Hepatocyte (in vitro differentiated cells): ENCODE results near the gene NPFF. TPM values are rescaled to one million over a fixed set of nuclear protein-coding genes. Genes with fewer than 3 reads are reported as not detected.

Experiments
- DNase-seq: peaks from one replicate; pipeline ENCODE4 v3.0.0-alpha.2; 2016; ENCODE audit warnings: low spot score
- H2AFZ ChIP-seq: fragments of 200-600 bp; sonication (generic); 2 replicates; pipeline ENCODE4 v1.6.0; 2016; ENCODE audit warnings: antibody characterized with exemption, mild to moderate bottlenecking
- H3K27ac ChIP-seq: fragments of 200-600 bp; sonication (generic); 2 replicates; pipeline ENCODE4 v1.5.1; 2016; ENCODE audit warnings: mild to moderate bottlenecking
- H3K27me3 ChIP-seq: fragments of 200-600 bp; sonication (generic); 2 replicates; pipeline ENCODE4 v1.6.1; 2016
- H3K36me3 ChIP-seq: fragments of 200-600 bp; sonication (generic); replicated peaks from 2 replicates; pipeline ENCODE4 v1.5.1; 2016; ENCODE audit warnings: low read depth; ENCODE audit not compliant: insufficient read depth
- H3K4me1 ChIP-seq: fragments of 200-600 bp; sonication (generic); 2 replicates; pipeline ENCODE4 v1.5.1; 2016; ENCODE audit warnings: mild to moderate bottlenecking, moderate library complexity; ENCODE audit not compliant: insufficient read depth
- H3K4me2 ChIP-seq: fragments of 200-600 bp; sonication (generic); 2 replicates; pipeline ENCODE4 v1.6.0; 2016
- H3K4me3 ChIP-seq: fragments of 200-600 bp; sonication (generic); 2 replicates; pipeline ENCODE4 v1.5.1; 2016; ENCODE audit warnings: mild to moderate bottlenecking
- H3K79me2 ChIP-seq: fragments of 200-600 bp; sonication (generic); 2 replicates; pipeline ENCODE4 v1.6.0; 2017; ENCODE audit warnings: mild to moderate bottlenecking
- H3K9me2 ChIP-seq: fragments of 200-600 bp; sonication (generic); replicated peaks from 2 replicates; pipeline ENCODE4 v1.6.0; 2017; ENCODE audit warnings: mild to moderate bottlenecking; ENCODE audit not compliant: insufficient read depth
- H3K9me3 ChIP-seq: fragments of 200-600 bp; sonication (generic); 2 replicates; pipeline ENCODE4 v1.5.1; 2016; ENCODE audit warnings: low read depth, mild to moderate bottlenecking
- H4K20me1 ChIP-seq: fragments of 200-600 bp; sonication (generic); 2 replicates; pipeline ENCODE4 v1.6.0; 2016; ENCODE audit warnings: mild to moderate bottlenecking; ENCODE audit not compliant: insufficient read depth, poor library complexity, severe bottlenecking
- EZH2 ChIP-seq: fragments of 200-600 bp; sonication (generic); IDR thresholded peaks from 2 replicates; pipeline ENCODE4 v1.6.1; 2016; ENCODE audit warnings: antibody characterized with exemption, mild to moderate bottlenecking, borderline replicate concordance
- EZH2phosphoT487 ChIP-seq: fragments of 200-600 bp; sonication (generic); IDR thresholded peaks from one replicate; pipeline ENCODE4 v1.6.1; 2018; ENCODE audit warnings: antibody characterized with exemption, mild to moderate bottlenecking, low read depth, moderate library complexity; ENCODE audit not compliant: unreplicated experiment, severe bottlenecking
- WGBS: methylation state at CpG from one replicate; pipeline ENCODE4 v1.1.6; 2016; ENCODE audit warnings: low lambda C conversion rate; ENCODE audit errors: missing lambda C conversion rate; 5-methylcytosine and 5-hydroxymethylcytosine counted together
- polyA plus RNA-seq: library from polyadenylated mRNA; unstranded; fragments of >200 nt; fragmentation: Nextera tagmentation; extraction: Ambion mirVana; gene quantifications from 2 replicates; pipeline ENCODE4 v1.2.1, GENCODE V29; 2016
- total RNA-seq: library from RNA; depleted of rRNA; stranded (reverse); fragments of >200 nt; gene quantifications from 2 replicates; pipeline ENCODE4 v1.2.3, GENCODE V29; 2014
- TF ChIP-seq, protein P1 (sequence below): fragments of 200-600 bp; sonication (generic); IDR thresholded peaks from 2 replicates; pipeline ENCODE4 v1.5.1; 2016; ENCODE audit warnings: antibody characterized with exemption, mild to moderate bottlenecking; ENCODE audit not compliant: poor library complexity

The NPFF gene
- total and polyA plus RNA-seq, 2 experiments from 2014 or later = 0.77 TPM; not detected in 1

DNA sequence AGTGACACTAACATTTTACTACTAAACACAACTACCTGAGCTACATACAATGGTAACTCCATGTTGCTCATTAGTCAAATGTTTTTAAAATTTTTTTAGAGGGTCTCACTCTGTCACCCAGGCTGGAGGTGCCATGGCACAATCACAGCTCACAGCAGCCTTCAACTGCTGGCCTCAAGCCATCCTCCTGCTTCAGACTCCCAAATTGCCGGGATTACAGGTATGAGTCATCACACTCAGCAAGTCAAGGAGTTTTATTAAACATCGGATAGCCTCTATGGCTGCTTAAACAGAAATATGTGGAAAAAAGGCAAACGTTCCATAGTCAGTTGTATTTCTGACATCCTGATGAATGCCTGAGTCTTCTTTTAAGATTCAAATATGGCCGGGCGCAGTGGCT is 11.1 kb upstream of the NPFF start:
- Histone ChIP-seq H3K4me3 (no peak overlapping the region), H3K9me2 (no peaks in the 10 kb centered on the region), H3K27me3 (no peaks in the 10 kb centered on the region), H3K27ac (no peak overlapping the region), H2AFZ (no peak overlapping the region), H3K4me2 (no peak overlapping the region), H3K79me2 (no peaks in the 10 kb centered on the region), H4K20me1 (no peaks in the 10 kb centered on the region), H3K9me3 (no peaks in the 10 kb centered on the region), H3K36me3 (no peaks in the 10 kb centered on the region), H3K4me1 (no peaks in the 10 kb centered on the region)
- 91% methylated on average over 5 of the region's 5 CpGs for WGBS
- no peak for DNase-seq
- TF ChIP-seq EZH2phosphoT487 = no peak
- TF ChIP-seq, protein P1, sequence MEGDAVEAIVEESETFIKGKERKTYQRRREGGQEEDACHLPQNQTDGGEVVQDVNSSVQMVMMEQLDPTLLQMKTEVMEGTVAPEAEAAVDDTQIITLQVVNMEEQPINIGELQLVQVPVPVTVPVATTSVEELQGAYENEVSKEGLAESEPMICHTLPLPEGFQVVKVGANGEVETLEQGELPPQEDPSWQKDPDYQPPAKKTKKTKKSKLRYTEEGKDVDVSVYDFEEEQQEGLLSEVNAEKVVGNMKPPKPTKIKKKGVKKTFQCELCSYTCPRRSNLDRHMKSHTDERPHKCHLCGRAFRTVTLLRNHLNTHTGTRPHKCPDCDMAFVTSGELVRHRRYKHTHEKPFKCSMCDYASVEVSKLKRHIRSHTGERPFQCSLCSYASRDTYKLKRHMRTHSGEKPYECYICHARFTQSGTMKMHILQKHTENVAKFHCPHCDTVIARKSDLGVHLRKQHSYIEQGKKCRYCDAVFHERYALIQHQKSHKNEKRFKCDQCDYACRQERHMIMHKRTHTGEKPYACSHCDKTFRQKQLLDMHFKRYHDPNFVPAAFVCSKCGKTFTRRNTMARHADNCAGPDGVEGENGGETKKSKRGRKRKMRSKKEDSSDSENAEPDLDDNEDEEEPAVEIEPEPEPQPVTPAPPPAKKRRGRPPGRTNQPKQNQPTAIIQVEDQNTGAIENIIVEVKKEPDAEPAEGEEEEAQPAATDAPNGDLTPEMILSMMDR = no peak
- no peak for TF ChIP-seq EZH2

DNA sequence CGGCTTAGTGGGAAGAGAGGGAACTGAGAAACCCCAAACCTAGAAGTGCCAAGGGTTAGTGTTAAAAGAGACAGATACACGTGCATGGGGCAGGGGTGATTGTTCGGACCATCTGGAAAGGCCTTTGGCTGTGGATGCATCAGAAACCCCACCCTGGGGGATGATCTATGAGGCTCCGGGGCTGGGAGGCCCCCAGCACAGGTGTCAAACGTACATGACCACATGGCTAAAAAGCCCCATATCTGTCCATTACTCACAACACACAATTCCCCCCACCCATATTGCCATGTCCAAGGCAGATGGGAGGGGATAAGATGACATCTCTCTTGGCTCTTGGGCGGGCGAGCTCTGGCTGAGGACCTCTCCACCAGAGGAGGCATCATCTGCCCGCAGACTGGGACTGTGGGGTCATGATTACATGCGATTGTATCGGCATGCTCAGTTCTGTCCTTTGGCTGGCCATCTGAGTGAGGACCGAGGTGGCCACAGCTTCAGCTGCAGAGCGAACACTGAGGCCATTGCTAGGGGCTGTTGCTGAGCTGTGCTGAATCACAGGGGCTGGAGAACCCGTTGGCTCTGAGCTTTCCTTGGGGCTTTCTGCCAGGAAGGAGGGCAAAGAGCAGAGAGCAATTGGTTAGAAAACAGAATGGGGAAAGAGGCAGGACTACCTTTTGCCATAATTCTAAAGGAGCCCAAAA is 9.6 kb upstream of the NPFF start:
- H3K4me3 ChIP-seq = no peak overlapping the region
- no peaks in the 10 kb centered on the region for H4K20me1 ChIP-seq
- no peak for DNase-seq
- H3K9me3 ChIP-seq = no peaks in the 10 kb centered on the region
- no peak overlapping the region for H3K27ac ChIP-seq
- H3K79me2 ChIP-seq = no peaks in the 10 kb centered on the region
- H3K9me2 ChIP-seq = no peaks in the 10 kb centered on the region
- H3K4me2 ChIP-seq = no peak overlapping the region
- WGBS = 93% methylated on average over 13 of the region's 13 CpGs
- no peaks in the 10 kb centered on the region for H3K36me3 ChIP-seq
- no peak overlapping the region for H2AFZ ChIP-seq
- no peak for TF ChIP-seq EZH2
- TF ChIP-seq, protein P1 = no peak
- no peak for TF ChIP-seq EZH2phosphoT487
- no peaks in the 10 kb centered on the region for H3K4me1 ChIP-seq
- H3K27me3 ChIP-seq = no peaks in the 10 kb centered on the region

DNA sequence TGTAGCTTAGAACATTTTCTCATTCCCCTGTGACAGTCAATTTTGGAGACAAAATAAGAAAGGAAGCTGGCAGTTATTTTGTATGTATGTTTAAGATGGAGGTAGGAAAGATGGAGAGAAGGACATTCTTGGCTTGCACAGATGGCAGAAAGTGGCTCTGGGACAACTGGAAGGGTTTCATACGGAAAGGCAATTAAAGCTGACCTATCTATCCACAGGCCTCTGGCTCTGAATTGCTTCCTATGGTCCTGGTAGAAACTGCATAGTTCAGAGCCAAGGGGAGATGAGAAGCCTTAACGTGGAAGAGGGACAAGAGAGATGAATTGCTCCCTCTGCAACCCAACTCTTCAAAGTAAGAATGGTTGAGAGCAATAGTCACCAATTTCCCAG is 8.0 kb upstream of the NPFF start:
- Histone ChIP-seq H3K27me3 (no peaks in the 10 kb centered on the region), H2AFZ (no peak overlapping the region), H3K9me2 (no peaks in the 10 kb centered on the region), H3K4me2 (no peak overlapping the region), H3K4me1 (no peaks in the 10 kb centered on the region), H4K20me1 (no peaks in the 10 kb centered on the region), H3K27ac (no peak overlapping the region), H3K36me3 (no peaks in the 10 kb centered on the region), H3K79me2 (no peaks in the 10 kb centered on the region), H3K9me3 (no peaks in the 10 kb centered on the region), H3K4me3 (no peak overlapping the region)
- TF ChIP-seq EZH2phosphoT487 (no peak), EZH2 (no peak)
- TF ChIP-seq, protein P1 = no peak
- 95% methylated on average over 2 of the region's 2 CpGs for WGBS
- DNase-seq = no peak
